HUES6 (cell line): ENCODE data around the gene SLN.

Experiments used
- H3K27ac ChIP-seq: 2 replicates; pipeline ENCODE4 v1.7.0; 2013; ENCODE audit warnings: low read depth, mild to moderate bottlenecking, low read length, inconsistent platforms
- H3K27me3 ChIP-seq: 2 replicates; pipeline ENCODE4 v1.6.1; 2013; ENCODE audit warnings: low read length; ENCODE audit not compliant: control insufficient read depth, insufficient read depth
- H3K36me3 ChIP-seq: 2 replicates; pipeline ENCODE4 v1.6.1; 2013; ENCODE audit warnings: low read length; ENCODE audit not compliant: control insufficient read depth, insufficient read depth
- H3K4me1 ChIP-seq: 2 replicates; pipeline ENCODE4 v1.6.1; 2013; ENCODE audit warnings: low read length; ENCODE audit not compliant: control insufficient read depth, insufficient read depth
- H3K4me3 ChIP-seq: 2 replicates; pipeline ENCODE4 v1.5.1; 2013; ENCODE audit warnings: low read depth, low read length
- H3K9ac ChIP-seq: one replicate; pipeline ENCODE4 v1.6.1; 2013; ENCODE audit warnings: mild to moderate bottlenecking, low read length
- H3K9me3 ChIP-seq: 2 replicates; pipeline ENCODE4 v1.6.1; 2013; ENCODE audit warnings: low read depth, low read length; ENCODE audit not compliant: control insufficient read depth, insufficient read depth

Gene SLN

GRCh38 chr11:107665018-107665417 lies 46.8 kb downstream of the SLN start:
- Histone ChIP-seq H3K27ac (no peak overlapping the region), H3K36me3 (no peaks in the 10 kb centered on the region), H3K27me3 (no peaks in the 10 kb centered on the region), H3K9ac (no peak overlapping the region), H3K9me3 (no peaks in the 10 kb centered on the region), H3K4me3 (no peak overlapping the region), H3K4me1 (peaks cover 7% of the 10 kb centered on the region; the same call in 1 of the 2 replicates)

GRCh38 chr11:107661656-107662055 lies 50.2 kb downstream of the SLN start:
- Histone ChIP-seq H3K9me3 (no peaks in the 10 kb centered on the region), H3K27ac (no peak overlapping the region)

GRCh38 chr11:107660066-107660465 lies 51.8 kb downstream of the SLN start:
- H3K27me3 ChIP-seq: no peaks in the 10 kb centered on the region
- H3K27ac ChIP-seq: no peak overlapping the region
- no peaks in the 10 kb centered on the region for H3K9me3 ChIP-seq
- H3K36me3 ChIP-seq: no peaks in the 10 kb centered on the region
- H3K9ac ChIP-seq: no peak overlapping the region
- H3K4me3 ChIP-seq: no peak overlapping the region
- peaks cover 6% of the 10 kb centered on the region for H3K4me1 ChIP-seq

More at GRCh38 chr11:107661656-107662055, 50.2 kb downstream of the SLN start:
- no peak overlapping the region for H3K9ac ChIP-seq
- no peak overlapping the region for H3K4me3 ChIP-seq
- peaks cover 6% of the 10 kb centered on the region for H3K4me1 ChIP-seq
- H3K27me3 ChIP-seq: no peaks in the 10 kb centered on the region
- no peaks in the 10 kb centered on the region for H3K36me3 ChIP-seq

GRCh38 chr11:107659310-107659709 lies 52.5 kb downstream of the SLN start:
- H3K9ac ChIP-seq: no peak overlapping the region
- no peak overlapping the region for H3K4me3 ChIP-seq
- peaks cover 6% of the 10 kb centered on the region for H3K4me1 ChIP-seq
- H3K27me3 ChIP-seq: no peaks in the 10 kb centered on the region
- no peaks in the 10 kb centered on the region for H3K9me3 ChIP-seq
- no peak overlapping the region for H3K27ac ChIP-seq
- no peaks in the 10 kb centered on the region for H3K36me3 ChIP-seq
